Vagina (tissue), 2 donors: Measurements from ENCODE around the gene GPD1L. TPM values are rescaled to one million over a fixed set of nuclear protein-coding genes. Genes with fewer than 3 reads are reported as not detected.
A peak's percentile ranks its signal among the peaks of the same experiment; 100 is the strongest.

Experiments used
- DNase-seq, 2 donors: peaks; one replicate each; pipeline ENCODE4 v3.0.0-alpha.2; 2017; ENCODE audit errors: extremely low spot score in 2 of 2
- H3K27ac ChIP-seq: fragments of 200-600 bp; sonication (generic); one replicate; pipeline ENCODE4 v1.5.1; 2019
- H3K27me3 ChIP-seq: fragments of 200-600 bp; sonication (generic); one replicate; pipeline ENCODE4 v1.5.1; 2019
- H3K36me3 ChIP-seq, 2 donors: fragments of 200-600 bp; sonication (generic); one replicate each; pipeline ENCODE4 v1.5.1; 2017 to 2019
- H3K4me1 ChIP-seq: fragments of 200-600 bp; sonication (generic); one replicate; pipeline ENCODE4 v1.5.1; 2019
- H3K4me3 ChIP-seq, 2 donors: fragments of 200-600 bp; sonication (generic); 1 replicate in 1 of 2; 2 replicates in 1 of 2; pipeline ENCODE4 v1.5.1; 2016 to 2019
- H3K9me3 ChIP-seq: fragments of 200-600 bp; sonication (generic); one replicate; pipeline ENCODE4 v1.5.1; 2019
- CTCF ChIP-seq, 3 experiments: fragments of 450-650 bp in 2 of 3; fragments of 200-600 bp in 1 of 3; sonication (generic) in 1 of 3; IDR thresholded peaks; one replicate each; pipeline ENCODE4 v1.5.1; 2017 to 2019; ENCODE audit warnings: antibody characterized with exemption in 3 of 3, mild to moderate bottlenecking in 2 of 3, moderate library complexity in 2 of 3
- POLR2A ChIP-seq, 2 donors: fragments of 450-650 bp; IDR thresholded peaks; one replicate each; pipeline ENCODE4 v1.6.1; 2017; ENCODE audit warnings: antibody characterized with exemption in 2 of 2, mild to moderate bottlenecking in 2 of 2, moderate library complexity in 2 of 2
- POLR2AphosphoS5 ChIP-seq, 2 donors: sonication (generic); formaldehyde crosslinking; IDR thresholded peaks; one replicate each; pipeline ENCODE4 v1.9.0; 2017; ENCODE audit warnings: antibody characterized with exemption in 2 of 2, mild to moderate bottlenecking in 2 of 2, low read depth in 1 of 2; ENCODE audit not compliant: insufficient read depth in 1 of 2
- intact Hi-C: fragments of 100-400 bp; cut with DNase I; formaldehyde crosslinking; loops from one replicate; pipeline ENCODE4 v1.15.1; 2023
- total RNA-seq: library from RNA; depleted of rRNA; stranded (reverse); fragments of >200 nt; gene quantifications from one replicate; pipeline ENCODE4 v1.2.3, GENCODE V29; 2016

The GPD1L gene
- total RNA-seq, 1 donor from 2014 or later, result 57.5 TPM

GRCh38 chr3:32084870-32085269 is 21.6 kb upstream of the GPD1L start:
- Histone ChIP-seq H3K4me3 (no peak overlapping the region), H3K9me3 (no peaks in the 10 kb centered on the region), H3K36me3 (no peaks in the 10 kb centered on the region), H3K27me3 (no peaks in the 10 kb centered on the region), H3K27ac (no peak overlapping the region), H3K4me1 (peaks cover 9% of the 10 kb centered on the region)
- TF ChIP-seq POLR2AphosphoS5 (IDR thresholded peaks at IDR 0.05; ENCODE audit: insufficient read depth in 1 of 2, low read depth in 1 of 2) (no peak), CTCF (IDR thresholded peaks at IDR 0.05) (no peak), POLR2A (IDR thresholded peaks at IDR 0.05) (no peak)
- no peak for DNase-seq
- intact Hi-C loops, result no loop called here

- Histone ChIP-seq H3K4me1 (peaks cover 9% of the 10 kb centered on the region), H3K27me3 (no peaks in the 10 kb centered on the region), H3K36me3 (no peaks in the 10 kb centered on the region), H3K27ac (no peak overlapping the region), H3K4me3 (no peak overlapping the region), H3K9me3 (no peaks in the 10 kb centered on the region)
- TF ChIP-seq POLR2A (IDR thresholded peaks at IDR 0.05), result no peak
- TF ChIP-seq POLR2AphosphoS5 (IDR thresholded peaks at IDR 0.05; ENCODE audit: insufficient read depth in 1 of 2, low read depth in 1 of 2), result no peak
- no peak for TF ChIP-seq CTCF (IDR thresholded peaks at IDR 0.05)
- intact Hi-C loops, result no loop called here
- peak in 1 of 2 donors; percentile 8 for DNase-seq
These were observed 20.0 kb upstream of the GPD1L start for GRCh38 chr3:32086464-32086863.

GRCh38 chr3:32089476-32089875 is 16.9 kb upstream of the GPD1L start:
- Histone ChIP-seq H3K36me3 (no peaks in the 10 kb centered on the region), H3K27ac (no peak overlapping the region), H3K4me1 (no peaks in the 10 kb centered on the region), H3K27me3 (no peaks in the 10 kb centered on the region), H3K4me3 (no peak overlapping the region), H3K9me3 (no peaks in the 10 kb centered on the region)
- intact Hi-C loops, result no loop called here
- no peak for DNase-seq
- TF ChIP-seq POLR2AphosphoS5 (IDR thresholded peaks at IDR 0.05; ENCODE audit: insufficient read depth in 1 of 2, low read depth in 1 of 2) (no peak), CTCF (IDR thresholded peaks at IDR 0.05) (no peak), POLR2A (IDR thresholded peaks at IDR 0.05) (no peak)

DNA sequence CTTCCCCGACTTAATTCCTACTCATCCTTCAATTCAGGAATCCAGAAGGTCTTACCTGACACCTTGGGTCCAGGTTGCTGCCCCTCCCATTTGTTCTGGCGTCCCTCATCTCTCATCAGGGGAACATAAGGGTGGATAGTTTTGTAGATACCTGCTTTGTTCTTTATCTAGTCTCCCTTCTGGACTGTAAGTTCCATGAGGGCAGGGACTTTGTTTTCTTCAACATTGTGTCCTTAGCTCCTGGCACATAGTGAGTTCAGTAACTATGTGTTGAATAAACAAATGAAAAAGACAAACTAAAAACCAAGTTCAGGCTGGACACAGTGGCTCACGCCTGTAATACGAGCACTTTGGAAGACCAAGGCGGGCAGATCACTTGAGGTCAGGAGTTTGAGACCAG is 13.2 kb upstream of the GPD1L start:
- no peak for DNase-seq
- Histone ChIP-seq H3K27ac (no peak overlapping the region), H3K27me3 (no peaks in the 10 kb centered on the region), H3K9me3 (no peaks in the 10 kb centered on the region), H3K36me3 (no peaks in the 10 kb centered on the region), H3K4me1 (no peaks in the 10 kb centered on the region), H3K4me3 (no peak overlapping the region)
- intact Hi-C loops, result no loop called here
- no peak for TF ChIP-seq POLR2AphosphoS5 (IDR thresholded peaks at IDR 0.05; ENCODE audit: insufficient read depth in 1 of 2, low read depth in 1 of 2)
- no peak for TF ChIP-seq POLR2A (IDR thresholded peaks at IDR 0.05)
- TF ChIP-seq CTCF (IDR thresholded peaks at IDR 0.05), result no peak

GRCh38 chr3:32095431-32095830 is 11.0 kb upstream of the GPD1L start:
- intact Hi-C loops, result no loop called here
- H3K27ac ChIP-seq, result no peak overlapping the region
- TF ChIP-seq POLR2A (IDR thresholded peaks at IDR 0.05), result no peak
- no peak for TF ChIP-seq POLR2AphosphoS5 (IDR thresholded peaks at IDR 0.05; ENCODE audit: insufficient read depth in 1 of 2, low read depth in 1 of 2)
- TF ChIP-seq CTCF (IDR thresholded peaks at IDR 0.05), result no peak
- no peaks in the 10 kb centered on the region for H3K9me3 ChIP-seq
- H3K36me3 ChIP-seq, result no peaks in the 10 kb centered on the region
- no peaks in the 10 kb centered on the region for H3K4me1 ChIP-seq
- DNase-seq, result no peak
- no peaks in the 10 kb centered on the region for H3K27me3 ChIP-seq
- no peak overlapping the region for H3K4me3 ChIP-seq
